GM19099 (cell line): ENCODE results near the gene TIPARP.

ENCODE experiments used
- POLR2A ChIP-seq: IDR thresholded peaks from 3 replicates; pipeline ENCODE4 v1.6.1; 2011; ENCODE audit warnings: low read depth; ENCODE audit not compliant: insufficient read length; ENCODE audit errors: extremely low read depth

The TIPARP gene

GRCh38 chr3:156641618-156641975, 32.8 kb upstream of the TIPARP start:
- no peak for TF ChIP-seq POLR2A

GRCh38 chr3:156642750-156643728, 31.4 kb upstream of the TIPARP start:
- TF ChIP-seq POLR2A, result no peak

GRCh38 chr3:156643729-156644389, 30.5 kb upstream of the TIPARP start:
- no peak for TF ChIP-seq POLR2A

GRCh38 chr3:156644958-156645357, 29.4 kb upstream of the TIPARP start:
- no peak for TF ChIP-seq POLR2A

GRCh38 chr3:156646958-156647357, 27.4 kb upstream of the TIPARP start:
- TF ChIP-seq POLR2A, result no peak

- TF ChIP-seq POLR2A, result no peak
Observed at GRCh38 chr3:156648086-156648485, 26.3 kb upstream of the TIPARP start.

GRCh38 chr3:156649681-156650080, 24.7 kb upstream of the TIPARP start:
- TF ChIP-seq POLR2A, result no peak

- no peak for TF ChIP-seq POLR2A
Observed at GRCh38 chr3:156654834-156655233, 19.6 kb upstream of the TIPARP start.

- TF ChIP-seq POLR2A, result no peak
Observed at GRCh38 chr3:156655819-156656550, 18.4 kb upstream of the TIPARP start.

GRCh38 chr3:156657440-156657839, 16.9 kb upstream of the TIPARP start:
- TF ChIP-seq POLR2A, result no peak

GRCh38 chr3:156657862-156658731, 16.3 kb upstream of the TIPARP start:
- TF ChIP-seq POLR2A, result no peak

- no peak for TF ChIP-seq POLR2A
Observed at GRCh38 chr3:156658732-156659090, 15.7 kb upstream of the TIPARP start.

- TF ChIP-seq POLR2A, result no peak
Observed at GRCh38 chr3:156659260-156659659, 15.1 kb upstream of the TIPARP start.

- TF ChIP-seq POLR2A, result no peak
Observed at GRCh38 chr3:156661155-156661554, 13.2 kb upstream of the TIPARP start.
